Natural killer cell treated with Interleukin-12 subunit alpha and Interleukin-12 subunit beta and Interleukin-15 and Interleukin-18, amount 100 ng/mL, for 72 hours (primary cell): Measurements from ENCODE around the gene PTPRD. TPM values are rescaled to one million over a fixed set of nuclear protein-coding genes. Genes with fewer than 3 reads are reported as not detected.

Source experiments
- ATAC-seq, 2 donors: fragments of 150-1000 bp; cut with Tn5 transposase in 1 of 2; sonication (Bioruptor Pico), chemical (Tn5 transposase) in 1 of 2; 2 replicates each; pipeline ENCODE4 v1.10.0; 2021
- DNase-seq: peaks from one replicate; pipeline ENCODE4 v3.0.0; 2022; ENCODE audit warnings: low spot score
- H3K27ac Mint-ChIP-seq, 2 donors: 1 replicate in 1 of 2; 2 replicates in 1 of 2; pipeline ENCODE4 v1.8.0; 2022; ENCODE audit warnings: mixed read lengths in 2 of 2, mild to moderate bottlenecking in 1 of 2, moderate library complexity in 1 of 2
- H3K27me3 Mint-ChIP-seq, 2 donors: 1 replicate in 1 of 2; 2 replicates in 1 of 2; pipeline ENCODE4 v1.8.0; 2022; ENCODE audit warnings: mixed read lengths in 2 of 2
- H3K36me3 Mint-ChIP-seq: one replicate; pipeline ENCODE4 v1.8.0; 2022; ENCODE audit warnings: mixed read lengths
- H3K4me1 Mint-ChIP-seq, 2 donors: 1 replicate in 1 of 2; 2 replicates in 1 of 2; pipeline ENCODE4 v1.8.0; 2022; ENCODE audit warnings: low read depth in 2 of 2, mixed read lengths in 2 of 2, mild to moderate bottlenecking in 1 of 2
- H3K4me3 Mint-ChIP-seq: one replicate; pipeline ENCODE4 v1.8.0; 2022; ENCODE audit warnings: mixed read lengths
- H3K9me3 Mint-ChIP-seq: 2 replicates; pipeline ENCODE4 v1.8.0; 2022; ENCODE audit warnings: mixed read lengths
- total RNA-seq, 2 donors: library from RNA; stranded (reverse); gene quantifications; one replicate each; pipeline ENCODE4 v1.2.3, GENCODE V29; 2022

The PTPRD gene
- total RNA-seq, 2 donors from 2014 or later: 0.53 to 3.7 TPM

GRCh38 chr9:8543219-8543618 is 2069.6 kb downstream of the PTPRD start:
- Mint-ChIP-seq H3K36me3 (no peaks in the 10 kb centered on the region), H3K9me3 (no peaks in the 10 kb centered on the region), H3K4me1 (no peaks in the 10 kb centered on the region), H3K4me3 (no peak overlapping the region), H3K27me3 (no peaks in the 10 kb centered on the region), H3K27ac (no peak overlapping the region)
- DNase-seq (no peak), ATAC-seq (no peak)

- ATAC-seq (no peak), DNase-seq (no peak)
- Mint-ChIP-seq H3K36me3 (no peaks in the 10 kb centered on the region), H3K27ac (no peak overlapping the region), H3K9me3 (no peaks in the 10 kb centered on the region), H3K4me1 (no peaks in the 10 kb centered on the region), H3K4me3 (no peak overlapping the region), H3K27me3 (no peaks in the 10 kb centered on the region)
These were observed 2070.3 kb downstream of the PTPRD start for GRCh38 chr9:8542537-8542936.

- no peaks in the 10 kb centered on the region for H3K36me3 Mint-ChIP-seq
- H3K4me1 Mint-ChIP-seq: no peaks in the 10 kb centered on the region
- DNase-seq (no peak), ATAC-seq (no peak)
- H3K27ac Mint-ChIP-seq: no peak overlapping the region
- H3K27me3 Mint-ChIP-seq: no peaks in the 10 kb centered on the region
- no peaks in the 10 kb centered on the region for H3K9me3 Mint-ChIP-seq
- no peak overlapping the region for H3K4me3 Mint-ChIP-seq
These were observed 2073.1 kb downstream of the PTPRD start for GRCh38 chr9:8539681-8540197.

GRCh38 chr9:8536845-8537244 is 2076.0 kb downstream of the PTPRD start:
- H3K9me3 Mint-ChIP-seq: no peaks in the 10 kb centered on the region
- ATAC-seq: no peak
- no peak for DNase-seq
- H3K27me3 Mint-ChIP-seq: no peaks in the 10 kb centered on the region
- H3K36me3 Mint-ChIP-seq: no peaks in the 10 kb centered on the region
- H3K4me3 Mint-ChIP-seq: no peak overlapping the region
- H3K27ac Mint-ChIP-seq: no peak overlapping the region
- H3K4me1 Mint-ChIP-seq: no peaks in the 10 kb centered on the region

- no peaks in the 10 kb centered on the region for H3K4me1 Mint-ChIP-seq
- ATAC-seq: no peak
- DNase-seq: no peak
- no peak overlapping the region for H3K4me3 Mint-ChIP-seq
- H3K36me3 Mint-ChIP-seq: no peaks in the 10 kb centered on the region
- no peaks in the 10 kb centered on the region for H3K27me3 Mint-ChIP-seq
- no peak overlapping the region for H3K27ac Mint-ChIP-seq
- no peaks in the 10 kb centered on the region for H3K9me3 Mint-ChIP-seq
These were observed 2078.0 kb downstream of the PTPRD start for GRCh38 chr9:8534828-8535227.

GRCh38 chr9:8533681-8534080 is 2079.1 kb downstream of the PTPRD start:
- Mint-ChIP-seq H3K27me3 (no peaks in the 10 kb centered on the region), H3K9me3 (no peaks in the 10 kb centered on the region), H3K36me3 (no peaks in the 10 kb centered on the region), H3K4me1 (no peaks in the 10 kb centered on the region), H3K27ac (no peak overlapping the region), H3K4me3 (no peak overlapping the region)
- ATAC-seq (no peak), DNase-seq (no peak)

GRCh38 chr9:8531826-8532415 is 2080.9 kb downstream of the PTPRD start:
- no peak for DNase-seq
- Mint-ChIP-seq H3K27ac (no peak overlapping the region), H3K4me1 (no peaks in the 10 kb centered on the region), H3K36me3 (no peaks in the 10 kb centered on the region), H3K27me3 (no peaks in the 10 kb centered on the region), H3K4me3 (no peak overlapping the region), H3K9me3 (no peaks in the 10 kb centered on the region)
- no peak for ATAC-seq

GRCh38 chr9:8521112-8521511 is 2091.7 kb downstream of the PTPRD start:
- Mint-ChIP-seq H3K9me3 (no peaks in the 10 kb centered on the region), H3K36me3 (no peaks in the 10 kb centered on the region), H3K4me1 (no peaks in the 10 kb centered on the region), H3K27me3 (peaks cover 3 to 4% of the 10 kb centered on the region in 2 donors), H3K27ac (no peak overlapping the region), H3K4me3 (no peak overlapping the region)
- ATAC-seq (no peak), DNase-seq (no peak)

- ATAC-seq (no peak), DNase-seq (no peak)
- Mint-ChIP-seq H3K4me3 (no peak overlapping the region), H3K36me3 (no peaks in the 10 kb centered on the region), H3K27me3 (no peaks in the 10 kb centered on the region), H3K4me1 (no peaks in the 10 kb centered on the region), H3K27ac (no peak overlapping the region), H3K9me3 (no peaks in the 10 kb centered on the region)
These were observed 2097.1 kb downstream of the PTPRD start for GRCh38 chr9:8515748-8516147.

GRCh38 chr9:8514760-8515159 is 2098.0 kb downstream of the PTPRD start:
- Mint-ChIP-seq H3K27ac (no peak overlapping the region), H3K4me3 (no peak overlapping the region), H3K4me1 (no peaks in the 10 kb centered on the region), H3K36me3 (no peaks in the 10 kb centered on the region), H3K27me3 (no peaks in the 10 kb centered on the region), H3K9me3 (no peaks in the 10 kb centered on the region)
- DNase-seq: no peak
- ATAC-seq: no peak

- no peak for ATAC-seq
- H3K9me3 Mint-ChIP-seq: no peaks in the 10 kb centered on the region
- H3K4me3 Mint-ChIP-seq: no peak overlapping the region
- no peaks in the 10 kb centered on the region for H3K27me3 Mint-ChIP-seq
- H3K36me3 Mint-ChIP-seq: no peaks in the 10 kb centered on the region
- H3K4me1 Mint-ChIP-seq: no peaks in the 10 kb centered on the region
- DNase-seq: no peak
- H3K27ac Mint-ChIP-seq: no peak overlapping the region
These were observed 2104.0 kb downstream of the PTPRD start for GRCh38 chr9:8508671-8509290.

GRCh38 chr9:8494571-8494970 is 2118.2 kb downstream of the PTPRD start:
- DNase-seq: no peak
- no peaks in the 10 kb centered on the region for H3K36me3 Mint-ChIP-seq
- no peak overlapping the region for H3K4me3 Mint-ChIP-seq
- no peaks in the 10 kb centered on the region for H3K4me1 Mint-ChIP-seq
- H3K27me3 Mint-ChIP-seq: peaks cover 0 to 3% of the 10 kb centered on the region in 2 donors
- ATAC-seq: no peak
- H3K27ac Mint-ChIP-seq: no peak overlapping the region
- H3K9me3 Mint-ChIP-seq: peaks cover 4% of the 10 kb centered on the region

GRCh38 chr9:8492679-8493078 is 2120.1 kb downstream of the PTPRD start:
- peaks cover 4% of the 10 kb centered on the region for H3K9me3 Mint-ChIP-seq
- peaks cover 0 to 3% of the 10 kb centered on the region in 2 donors for H3K27me3 Mint-ChIP-seq
- H3K4me1 Mint-ChIP-seq: no peaks in the 10 kb centered on the region
- no peaks in the 10 kb centered on the region for H3K36me3 Mint-ChIP-seq
- H3K4me3 Mint-ChIP-seq: no peak overlapping the region
- no peak overlapping the region for H3K27ac Mint-ChIP-seq
- no peak for ATAC-seq
- no peak for DNase-seq

- ATAC-seq: no peak
- Mint-ChIP-seq H3K4me1 (no peaks in the 10 kb centered on the region), H3K4me3 (no peak overlapping the region), H3K27ac (no peak overlapping the region), H3K9me3 (peaks cover 4% of the 10 kb centered on the region), H3K36me3 (no peaks in the 10 kb centered on the region), H3K27me3 (peaks cover 0 to 3% of the 10 kb centered on the region in 2 donors)
- DNase-seq: no peak
These were observed 2120.8 kb downstream of the PTPRD start for GRCh38 chr9:8492024-8492423.

GRCh38 chr9:8491563-8491962 is 2121.2 kb downstream of the PTPRD start:
- no peak for DNase-seq
- no peak overlapping the region for H3K27ac Mint-ChIP-seq
- no peaks in the 10 kb centered on the region for H3K36me3 Mint-ChIP-seq
- H3K27me3 Mint-ChIP-seq: peaks cover 0 to 3% of the 10 kb centered on the region in 2 donors
- H3K4me1 Mint-ChIP-seq: no peaks in the 10 kb centered on the region
- no peak overlapping the region for H3K4me3 Mint-ChIP-seq
- ATAC-seq: no peak
- peaks cover 4% of the 10 kb centered on the region for H3K9me3 Mint-ChIP-seq
